ENCODE measurements around the gene PNPO. TPM values are rescaled to one million over a fixed set of nuclear protein-coding genes. Genes with fewer than 3 reads are reported as not detected.

Gene PNPO
- total and polyA plus RNA-seq, 2 of the 13 experiments (the other 11 are each of a cell fraction or from before 2014, with no cell fraction given), result 47.9 to 63.3 TPM

GRCh38 chr17:47895347-47895855 is 46.0 kb upstream of the PNPO start (continued):
- TF ChIP-seq ZSCAN5A (CRISPR knock-in tag; IDR thresholded peaks at IDR 0.05; ENCODE audit: borderline replicate concordance), result no peak
- TF ChIP-seq, protein P1, sequence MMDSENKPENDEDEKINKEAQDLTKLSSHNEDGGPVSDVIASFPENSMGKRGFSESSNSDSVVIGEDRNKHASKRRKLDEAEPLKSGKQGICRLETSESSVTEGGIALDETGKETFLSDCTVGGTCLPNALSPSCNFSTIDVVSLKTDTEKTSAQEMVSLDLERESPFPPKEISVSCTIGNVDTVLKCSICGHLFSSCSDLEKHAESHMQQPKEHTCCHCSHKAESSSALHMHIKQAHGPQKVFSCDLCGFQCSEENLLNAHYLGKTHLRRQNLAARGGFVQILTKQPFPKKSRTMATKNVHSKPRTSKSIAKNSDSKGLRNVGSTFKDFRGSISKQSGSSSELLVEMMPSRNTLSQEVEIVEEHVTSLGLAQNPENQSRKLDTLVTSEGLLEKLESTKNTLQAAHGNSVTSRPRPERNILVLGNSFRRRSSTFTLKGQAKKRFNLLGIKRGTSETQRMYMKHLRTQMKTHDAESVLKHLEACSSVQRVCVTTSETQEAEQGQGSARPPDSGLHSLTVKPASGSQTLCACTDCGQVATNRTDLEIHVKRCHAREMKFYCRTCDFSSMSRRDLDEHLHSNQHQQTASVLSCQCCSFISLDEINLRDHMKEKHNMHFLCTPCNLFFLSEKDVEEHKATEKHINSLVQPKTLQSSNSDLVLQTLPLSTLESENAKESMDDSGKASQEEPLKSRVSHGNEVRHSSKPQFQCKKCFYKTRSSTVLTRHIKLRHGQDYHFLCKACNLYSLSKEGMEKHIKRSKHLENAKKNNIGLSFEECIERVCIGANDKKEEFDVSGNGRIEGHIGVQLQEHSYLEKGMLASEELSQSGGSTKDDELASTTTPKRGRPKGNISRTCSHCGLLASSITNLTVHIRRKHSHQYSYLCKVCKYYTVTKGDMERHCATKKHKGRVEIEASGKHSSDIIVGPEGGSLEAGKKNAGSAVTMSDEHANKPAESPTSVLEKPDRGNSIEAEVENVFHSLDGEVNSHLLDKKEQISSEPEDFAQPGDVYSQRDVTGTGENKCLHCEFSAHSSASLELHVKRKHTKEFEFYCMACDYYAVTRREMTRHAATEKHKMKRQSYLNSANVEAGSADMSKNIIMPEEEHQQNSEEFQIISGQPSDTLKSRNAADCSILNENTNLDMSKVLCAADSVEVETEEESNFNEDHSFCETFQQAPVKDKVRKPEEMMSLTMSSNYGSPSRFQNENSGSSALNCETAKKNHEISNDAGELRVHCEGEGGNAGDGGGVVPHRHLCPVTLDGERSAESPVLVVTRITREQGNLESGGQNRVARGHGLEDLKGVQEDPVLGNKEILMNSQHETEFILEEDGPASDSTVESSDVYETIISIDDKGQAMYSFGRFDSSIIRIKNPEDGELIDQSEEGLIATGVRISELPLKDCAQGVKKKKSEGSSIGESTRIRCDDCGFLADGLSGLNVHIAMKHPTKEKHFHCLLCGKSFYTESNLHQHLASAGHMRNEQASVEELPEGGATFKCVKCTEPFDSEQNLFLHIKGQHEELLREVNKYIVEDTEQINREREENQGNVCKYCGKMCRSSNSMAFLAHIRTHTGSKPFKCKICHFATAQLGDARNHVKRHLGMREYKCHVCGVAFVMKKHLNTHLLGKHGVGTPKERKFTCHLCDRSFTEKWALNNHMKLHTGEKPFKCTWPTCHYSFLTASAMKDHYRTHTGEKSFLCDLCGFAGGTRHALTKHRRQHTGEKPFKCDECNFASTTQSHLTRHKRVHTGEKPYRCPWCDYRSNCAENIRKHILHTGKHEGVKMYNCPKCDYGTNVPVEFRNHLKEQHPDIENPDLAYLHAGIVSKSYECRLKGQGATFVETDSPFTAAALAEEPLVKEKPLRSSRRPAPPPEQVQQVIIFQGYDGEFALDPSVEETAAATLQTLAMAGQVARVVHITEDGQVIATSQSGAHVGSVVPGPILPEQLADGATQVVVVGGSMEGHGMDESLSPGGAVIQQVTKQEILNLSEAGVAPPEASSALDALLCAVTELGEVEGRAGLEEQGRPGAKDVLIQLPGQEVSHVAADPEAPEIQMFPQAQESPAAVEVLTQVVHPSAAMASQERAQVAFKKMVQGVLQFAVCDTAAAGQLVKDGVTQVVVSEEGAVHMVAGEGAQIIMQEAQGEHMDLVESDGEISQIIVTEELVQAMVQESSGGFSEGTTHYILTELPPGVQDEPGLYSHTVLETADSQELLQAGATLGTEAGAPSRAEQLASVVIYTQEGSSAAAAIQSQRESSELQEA (CRISPR knock-in tag; IDR thresholded peaks at IDR 0.05; ENCODE audit: not compliant biosample characterization), result no peak
- no peak for TF ChIP-seq PRDM15 (CRISPR knock-in tag; IDR thresholded peaks at IDR 0.05)
- 0 out of 2 replicates have a peak, but pooled peaks have one; percentile 5 for TF ChIP-seq SMARCC2 (IDR thresholded peaks at IDR 0.05)
- peak; percentile 65; the same call in 1 of the 2 replicates for TF ChIP-seq ZNF563 (CRISPR knock-in tag; IDR thresholded peaks at IDR 0.05)
- no peak; the same call in 1 of the 2 replicates for TF ChIP-seq ZNF160 (CRISPR knock-in tag; IDR thresholded peaks at IDR 0.05)
- TF ChIP-seq, protein P2, sequence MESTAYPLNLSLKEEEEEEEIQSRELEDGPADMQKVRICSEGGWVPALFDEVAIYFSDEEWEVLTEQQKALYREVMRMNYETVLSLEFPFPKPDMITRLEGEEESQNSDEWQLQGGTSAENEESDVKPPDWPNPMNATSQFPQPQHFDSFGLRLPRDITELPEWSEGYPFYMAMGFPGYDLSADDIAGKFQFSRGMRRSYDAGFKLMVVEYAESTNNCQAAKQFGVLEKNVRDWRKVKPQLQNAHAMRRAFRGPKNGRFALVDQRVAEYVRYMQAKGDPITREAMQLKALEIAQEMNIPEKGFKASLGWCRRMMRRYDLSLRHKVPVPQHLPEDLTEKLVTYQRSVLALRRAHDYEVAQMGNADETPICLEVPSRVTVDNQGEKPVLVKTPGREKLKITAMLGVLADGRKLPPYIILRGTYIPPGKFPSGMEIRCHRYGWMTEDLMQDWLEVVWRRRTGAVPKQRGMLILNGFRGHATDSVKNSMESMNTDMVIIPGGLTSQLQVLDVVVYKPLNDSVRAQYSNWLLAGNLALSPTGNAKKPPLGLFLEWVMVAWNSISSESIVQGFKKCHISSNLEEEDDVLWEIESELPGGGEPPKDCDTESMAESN (CRISPR knock-in tag; conservative IDR thresholded peaks at IDR 0.05), result peak; percentile 85
- no peak for TF ChIP-seq ZNF280D (CRISPR knock-in tag; IDR thresholded peaks at IDR 0.05)
- 0 out of 2 replicates have a peak, but pooled peaks have one; percentile 36 for TF ChIP-seq HDAC2 (CRISPR knock-in tag; IDR thresholded peaks at IDR 0.05)
